Measurements from ENCODE around the gene KCTD20. TPM values are rescaled to one million over a fixed set of nuclear protein-coding genes. Genes with fewer than 3 reads are reported as not detected.
A peak's percentile ranks its signal among the peaks of the same experiment; 100 is the strongest.

KCTD20 gene
- total and polyA plus RNA-seq, 9 of the 15 experiments (the other 6 are each of a cell fraction or from before 2014, with no cell fraction given), result 28.9 to 160 (median 70.6) TPM

DNA sequence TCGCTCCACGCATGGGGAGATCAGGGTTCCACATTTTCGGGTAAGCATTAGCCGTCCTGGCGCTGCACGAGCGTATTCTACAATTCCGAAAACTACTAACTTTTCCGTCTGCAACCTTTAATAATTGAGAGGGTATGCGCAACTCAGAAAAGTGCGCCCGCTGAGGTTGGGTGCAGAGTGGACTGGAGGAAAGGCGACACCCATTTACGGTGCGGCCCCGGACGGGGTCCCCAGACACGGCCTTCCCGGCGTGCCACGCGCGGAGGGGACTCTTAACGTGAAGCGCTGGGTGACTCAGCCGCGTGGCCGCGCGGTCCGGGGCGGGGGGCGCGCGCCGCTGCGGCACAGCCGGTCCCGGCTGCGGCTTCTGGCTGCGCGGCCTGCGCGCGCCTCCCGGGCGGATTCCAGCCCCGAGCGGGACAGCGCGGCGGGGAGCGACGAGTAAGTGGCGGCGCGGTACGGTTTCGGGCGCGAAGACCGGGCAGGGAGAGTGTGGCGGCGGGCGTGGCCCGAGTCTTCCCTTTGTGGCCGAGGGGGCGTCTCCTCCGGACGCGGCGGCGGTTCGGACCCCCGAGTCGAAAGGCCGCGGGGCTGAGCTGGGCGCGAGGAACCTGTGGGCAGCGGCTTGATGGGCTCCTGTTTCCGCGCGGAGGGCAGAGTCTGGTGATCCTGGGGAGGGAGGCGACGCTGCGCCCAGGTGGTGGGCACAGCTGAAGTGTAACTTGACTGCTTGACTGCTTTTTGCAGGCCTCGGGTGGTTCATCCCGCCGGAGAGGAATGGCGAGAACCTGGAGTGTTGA lies at the start of gene KCTD20, which contains the start of gene PXT1 (continued):
- TF ChIP-seq, protein P1, sequence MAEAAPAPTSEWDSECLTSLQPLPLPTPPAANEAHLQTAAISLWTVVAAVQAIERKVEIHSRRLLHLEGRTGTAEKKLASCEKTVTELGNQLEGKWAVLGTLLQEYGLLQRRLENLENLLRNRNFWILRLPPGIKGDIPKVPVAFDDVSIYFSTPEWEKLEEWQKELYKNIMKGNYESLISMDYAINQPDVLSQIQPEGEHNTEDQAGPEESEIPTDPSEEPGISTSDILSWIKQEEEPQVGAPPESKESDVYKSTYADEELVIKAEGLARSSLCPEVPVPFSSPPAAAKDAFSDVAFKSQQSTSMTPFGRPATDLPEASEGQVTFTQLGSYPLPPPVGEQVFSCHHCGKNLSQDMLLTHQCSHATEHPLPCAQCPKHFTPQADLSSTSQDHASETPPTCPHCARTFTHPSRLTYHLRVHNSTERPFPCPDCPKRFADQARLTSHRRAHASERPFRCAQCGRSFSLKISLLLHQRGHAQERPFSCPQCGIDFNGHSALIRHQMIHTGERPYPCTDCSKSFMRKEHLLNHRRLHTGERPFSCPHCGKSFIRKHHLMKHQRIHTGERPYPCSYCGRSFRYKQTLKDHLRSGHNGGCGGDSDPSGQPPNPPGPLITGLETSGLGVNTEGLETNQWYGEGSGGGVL (CRISPR knock-in tag; IDR thresholded peaks at IDR 0.05), result no peak
- TF ChIP-seq, protein P2, sequence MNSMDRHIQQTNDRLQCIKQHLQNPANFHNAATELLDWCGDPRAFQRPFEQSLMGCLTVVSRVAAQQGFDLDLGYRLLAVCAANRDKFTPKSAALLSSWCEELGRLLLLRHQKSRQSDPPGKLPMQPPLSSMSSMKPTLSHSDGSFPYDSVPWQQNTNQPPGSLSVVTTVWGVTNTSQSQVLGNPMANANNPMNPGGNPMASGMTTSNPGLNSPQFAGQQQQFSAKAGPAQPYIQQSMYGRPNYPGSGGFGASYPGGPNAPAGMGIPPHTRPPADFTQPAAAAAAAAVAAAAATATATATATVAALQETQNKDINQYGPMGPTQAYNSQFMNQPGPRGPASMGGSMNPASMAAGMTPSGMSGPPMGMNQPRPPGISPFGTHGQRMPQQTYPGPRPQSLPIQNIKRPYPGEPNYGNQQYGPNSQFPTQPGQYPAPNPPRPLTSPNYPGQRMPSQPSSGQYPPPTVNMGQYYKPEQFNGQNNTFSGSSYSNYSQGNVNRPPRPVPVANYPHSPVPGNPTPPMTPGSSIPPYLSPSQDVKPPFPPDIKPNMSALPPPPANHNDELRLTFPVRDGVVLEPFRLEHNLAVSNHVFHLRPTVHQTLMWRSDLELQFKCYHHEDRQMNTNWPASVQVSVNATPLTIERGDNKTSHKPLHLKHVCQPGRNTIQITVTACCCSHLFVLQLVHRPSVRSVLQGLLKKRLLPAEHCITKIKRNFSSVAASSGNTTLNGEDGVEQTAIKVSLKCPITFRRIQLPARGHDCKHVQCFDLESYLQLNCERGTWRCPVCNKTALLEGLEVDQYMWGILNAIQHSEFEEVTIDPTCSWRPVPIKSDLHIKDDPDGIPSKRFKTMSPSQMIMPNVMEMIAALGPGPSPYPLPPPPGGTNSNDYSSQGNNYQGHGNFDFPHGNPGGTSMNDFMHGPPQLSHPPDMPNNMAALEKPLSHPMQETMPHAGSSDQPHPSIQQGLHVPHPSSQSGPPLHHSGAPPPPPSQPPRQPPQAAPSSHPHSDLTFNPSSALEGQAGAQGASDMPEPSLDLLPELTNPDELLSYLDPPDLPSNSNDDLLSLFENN (IDR thresholded peaks at IDR 0.05; ENCODE audit: low read depth in 2 of 2, low read length in 2 of 2), result peak in 1 of 2 experiments; percentile 80; a peak in 1 of 4 replicates
- TF ChIP-seq ZNF696 (CRISPR knock-in tag; conservative IDR thresholded peaks at IDR 0.05) (no peak), NFE2L1 (tag; IDR thresholded peaks at IDR 0.05; ENCODE audit: borderline replicate concordance, low read depth) (no peak), NEUROD1 (IDR thresholded peaks at IDR 0.05; ENCODE audit: borderline replicate concordance, low read depth, low read length, partially characterized antibody) (peak; percentile 95), CHD1 (IDR thresholded peaks at IDR 0.05; ENCODE audit: low read length) (peak; percentile 95), MED1 (CRISPR knock-in tag; IDR thresholded peaks at IDR 0.05; ENCODE audit: borderline replicate concordance) (no peak), TFAM (CRISPR knock-in tag; conservative IDR thresholded peaks at IDR 0.05) (no peak), LARP7 (IDR thresholded peaks at IDR 0.05) (no peak), HMG20B (CRISPR knock-in tag; IDR thresholded peaks at IDR 0.05) (0 out of 2 replicates have a peak, but pooled peaks have one; percentile 14)
- TF ChIP-seq, protein P3, sequence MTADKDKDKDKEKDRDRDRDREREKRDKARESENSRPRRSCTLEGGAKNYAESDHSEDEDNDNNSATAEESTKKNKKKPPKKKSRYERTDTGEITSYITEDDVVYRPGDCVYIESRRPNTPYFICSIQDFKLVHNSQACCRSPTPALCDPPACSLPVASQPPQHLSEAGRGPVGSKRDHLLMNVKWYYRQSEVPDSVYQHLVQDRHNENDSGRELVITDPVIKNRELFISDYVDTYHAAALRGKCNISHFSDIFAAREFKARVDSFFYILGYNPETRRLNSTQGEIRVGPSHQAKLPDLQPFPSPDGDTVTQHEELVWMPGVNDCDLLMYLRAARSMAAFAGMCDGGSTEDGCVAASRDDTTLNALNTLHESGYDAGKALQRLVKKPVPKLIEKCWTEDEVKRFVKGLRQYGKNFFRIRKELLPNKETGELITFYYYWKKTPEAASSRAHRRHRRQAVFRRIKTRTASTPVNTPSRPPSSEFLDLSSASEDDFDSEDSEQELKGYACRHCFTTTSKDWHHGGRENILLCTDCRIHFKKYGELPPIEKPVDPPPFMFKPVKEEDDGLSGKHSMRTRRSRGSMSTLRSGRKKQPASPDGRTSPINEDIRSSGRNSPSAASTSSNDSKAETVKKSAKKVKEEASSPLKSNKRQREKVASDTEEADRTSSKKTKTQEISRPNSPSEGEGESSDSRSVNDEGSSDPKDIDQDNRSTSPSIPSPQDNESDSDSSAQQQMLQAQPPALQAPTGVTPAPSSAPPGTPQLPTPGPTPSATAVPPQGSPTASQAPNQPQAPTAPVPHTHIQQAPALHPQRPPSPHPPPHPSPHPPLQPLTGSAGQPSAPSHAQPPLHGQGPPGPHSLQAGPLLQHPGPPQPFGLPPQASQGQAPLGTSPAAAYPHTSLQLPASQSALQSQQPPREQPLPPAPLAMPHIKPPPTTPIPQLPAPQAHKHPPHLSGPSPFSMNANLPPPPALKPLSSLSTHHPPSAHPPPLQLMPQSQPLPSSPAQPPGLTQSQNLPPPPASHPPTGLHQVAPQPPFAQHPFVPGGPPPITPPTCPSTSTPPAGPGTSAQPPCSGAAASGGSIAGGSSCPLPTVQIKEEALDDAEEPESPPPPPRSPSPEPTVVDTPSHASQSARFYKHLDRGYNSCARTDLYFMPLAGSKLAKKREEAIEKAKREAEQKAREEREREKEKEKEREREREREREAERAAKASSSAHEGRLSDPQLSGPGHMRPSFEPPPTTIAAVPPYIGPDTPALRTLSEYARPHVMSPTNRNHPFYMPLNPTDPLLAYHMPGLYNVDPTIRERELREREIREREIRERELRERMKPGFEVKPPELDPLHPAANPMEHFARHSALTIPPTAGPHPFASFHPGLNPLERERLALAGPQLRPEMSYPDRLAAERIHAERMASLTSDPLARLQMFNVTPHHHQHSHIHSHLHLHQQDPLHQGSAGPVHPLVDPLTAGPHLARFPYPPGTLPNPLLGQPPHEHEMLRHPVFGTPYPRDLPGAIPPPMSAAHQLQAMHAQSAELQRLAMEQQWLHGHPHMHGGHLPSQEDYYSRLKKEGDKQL (CRISPR knock-in tag; IDR thresholded peaks at IDR 0.05; ENCODE audit: borderline replicate concordance), result no peak
- TF ChIP-seq, protein P4, sequence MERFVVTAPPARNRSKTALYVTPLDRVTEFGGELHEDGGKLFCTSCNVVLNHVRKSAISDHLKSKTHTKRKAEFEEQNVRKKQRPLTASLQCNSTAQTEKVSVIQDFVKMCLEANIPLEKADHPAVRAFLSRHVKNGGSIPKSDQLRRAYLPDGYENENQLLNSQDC (CRISPR knock-in tag; IDR thresholded peaks at IDR 0.05), result 0 out of 2 replicates have a peak, but pooled peaks have one; percentile 45
- TF ChIP-seq, protein P5, sequence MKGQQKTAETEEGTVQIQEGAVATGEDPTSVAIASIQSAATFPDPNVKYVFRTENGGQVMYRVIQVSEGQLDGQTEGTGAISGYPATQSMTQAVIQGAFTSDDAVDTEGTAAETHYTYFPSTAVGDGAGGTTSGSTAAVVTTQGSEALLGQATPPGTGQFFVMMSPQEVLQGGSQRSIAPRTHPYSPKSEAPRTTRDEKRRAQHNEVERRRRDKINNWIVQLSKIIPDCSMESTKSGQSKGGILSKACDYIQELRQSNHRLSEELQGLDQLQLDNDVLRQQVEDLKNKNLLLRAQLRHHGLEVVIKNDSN (CRISPR knock-in tag; IDR thresholded peaks at IDR 0.05), result no peak
